Tibial nerve (tissue), 4 donors: ENCODE results near the gene ZNF335. TPM values are rescaled to one million over a fixed set of nuclear protein-coding genes. Genes with fewer than 3 reads are reported as not detected.

ENCODE experiments used
- DNase-seq, 2 donors: peaks; one replicate each; pipeline ENCODE4 v3.0.0-alpha.2; 2019; ENCODE audit warnings: low spot score in 2 of 2
- H3K27ac ChIP-seq, 4 donors: fragments of 200-600 bp; sonication (generic) in 3 of 4; one replicate each; pipeline ENCODE4 v1.5.1; 2017 to 2019; ENCODE audit warnings: mild to moderate bottlenecking in 1 of 4
- H3K27me3 ChIP-seq, 2 donors: fragments of 200-600 bp; sonication (generic) in 1 of 2; one replicate each; pipeline versions ENCODE4 v1.5.1 to v1.6.0; 2017 to 2019
- H3K36me3 ChIP-seq, 3 donors: fragments of 200-600 bp; sonication (generic); one replicate each; pipeline ENCODE4 v1.5.1; 2018 to 2019
- H3K4me1 ChIP-seq, 4 donors: fragments of 200-600 bp; sonication (generic) in 3 of 4; one replicate each; pipeline ENCODE4 v1.5.1; 2017 to 2019
- H3K4me3 ChIP-seq, 4 donors: fragments of 200-600 bp; sonication (generic) in 3 of 4; one replicate each; pipeline ENCODE4 v1.5.1; 2017 to 2019; ENCODE audit warnings: mild to moderate bottlenecking in 1 of 4, moderate library complexity in 1 of 4
- H3K9me3 ChIP-seq, 4 donors: fragments of 200-600 bp; sonication (generic) in 3 of 4; one replicate each; pipeline ENCODE4 v1.5.1; 2017 to 2019
- CTCF ChIP-seq, 5 experiments: fragments of 200-600 bp in 3 of 5; fragments of 450-650 bp in 2 of 5; sonication (generic) in 3 of 5; IDR thresholded peaks; one replicate each; pipeline ENCODE4 v1.5.1; 2016 to 2019; ENCODE audit warnings: antibody characterized with exemption in 5 of 5, mild to moderate bottlenecking in 3 of 5, moderate library complexity in 2 of 5
- EP300 ChIP-seq, 2 donors: sonication (generic); formaldehyde crosslinking; IDR thresholded peaks; one replicate each; pipeline ENCODE4 v1.6.1; 2017; ENCODE audit warnings: antibody characterized with exemption in 2 of 2, mild to moderate bottlenecking in 1 of 2
- POLR2A ChIP-seq, 2 donors: fragments of 450-650 bp; IDR thresholded peaks; one replicate each; pipeline ENCODE4 v1.6.1; 2017; ENCODE audit warnings: antibody characterized with exemption in 2 of 2, mild to moderate bottlenecking in 2 of 2, moderate library complexity in 2 of 2
- WGBS, 2 donors: methylation state at CpG; one replicate each; pipeline ENCODE4 v1.1.5; 2018; 5-methylcytosine and 5-hydroxymethylcytosine counted together
- total RNA-seq, 4 donors: library from RNA; depleted of rRNA; stranded (reverse); fragments of >200 nt; gene quantifications; one replicate each; pipeline ENCODE4 v1.1.0, GENCODE V29; 2016

Gene ZNF335
- total RNA-seq, 4 donors from 2014 or later = 24.3 to 42.3 (median 28.6) TPM

GRCh38 chr20:45971425-45971674, 653 bp downstream of the ZNF335 start:
- peaks cover 0 to 38% (median 14%) of the 10 kb centered on the region in 4 donors for H3K4me1 ChIP-seq
- H3K9me3 ChIP-seq = no peaks in the 10 kb centered on the region
- H3K36me3 ChIP-seq = peaks cover 0 to 31% (median 12%) of the 10 kb centered on the region in 3 donors
- H3K4me3 ChIP-seq = peak overlapping the region; percentile 64 to 86 (median 84)
- no peaks in the 10 kb centered on the region for H3K27me3 ChIP-seq
- H3K27ac ChIP-seq = peak overlapping the region; percentile 99 to 100 (median 99)
- no peak for TF ChIP-seq CTCF (IDR thresholded peaks at IDR 0.05)
- peak in 1 of 2 donors; percentile 6 for TF ChIP-seq EP300 (IDR thresholded peaks at IDR 0.05)
- no peak for DNase-seq
- WGBS, 2 donors = 3 to 5% methylated on average over 11 to 12 of the region's 14 CpGs

- Histone ChIP-seq H3K9me3 (no peaks in the 10 kb centered on the region), H3K4me1 (peaks cover 0 to 38% (median 14%) of the 10 kb centered on the region in 4 donors), H3K27me3 (no peaks in the 10 kb centered on the region), H3K27ac (peak overlapping the region; percentile 99 to 100 (median 99)), H3K36me3 (peaks cover 0 to 35% (median 12%) of the 10 kb centered on the region in 3 donors), H3K4me3 (peak overlapping the region; percentile 64 to 86 (median 84))
- TF ChIP-seq EP300 (IDR thresholded peaks at IDR 0.05) (no peak), CTCF (IDR thresholded peaks at IDR 0.05) (no peak), POLR2A (IDR thresholded peaks at IDR 0.05) (no peak)
- WGBS, 2 donors = 15 to 28% methylated on average over 17 to 23 of the region's 34 CpGs
- peak in 1 of 2 donors; percentile 43 for DNase-seq
Observed at GRCh38 chr20:45970646-45971424, 1.2 kb downstream of the ZNF335 start.

- WGBS, 2 donors = 30 to 41% methylated on average over 6 of the region's 6 CpGs
Observed at GRCh38 chr20:45969712-45970634, 2.0 kb downstream of the ZNF335 start.

GRCh38 chr20:45968801-45969711, 2.9 kb downstream of the ZNF335 start:
- Histone ChIP-seq H3K27ac (peak overlapping the region in 2 of 4 donors; percentile 99 to 100), H3K36me3 (peaks cover 0 to 53% (median 14%) of the 10 kb centered on the region in 3 donors), H3K4me3 (no peak overlapping the region), H3K4me1 (peaks cover 0 to 38% (median 14%) of the 10 kb centered on the region in 4 donors), H3K9me3 (no peaks in the 10 kb centered on the region), H3K27me3 (no peaks in the 10 kb centered on the region)
- DNase-seq = no peak
- TF ChIP-seq CTCF (IDR thresholded peaks at IDR 0.05) (no peak), EP300 (IDR thresholded peaks at IDR 0.05) (no peak), POLR2A (IDR thresholded peaks at IDR 0.05) (no peak)
- WGBS, 2 donors = 72 to 73% methylated on average over 14 of the region's 14 CpGs

More at GRCh38 chr20:45969712-45970634, 2.0 kb downstream of the ZNF335 start:
- no peak for DNase-seq
- Histone ChIP-seq H3K36me3 (peaks cover 0 to 44% (median 12%) of the 10 kb centered on the region in 3 donors), H3K27ac (peak overlapping the region in 3 of 4 donors; percentile 99 to 100 (median 99)), H3K4me1 (peaks cover 0 to 38% (median 14%) of the 10 kb centered on the region in 4 donors), H3K9me3 (no peaks in the 10 kb centered on the region), H3K4me3 (peak overlapping the region in 1 of 4 donors; percentile 83), H3K27me3 (no peaks in the 10 kb centered on the region)
- TF ChIP-seq POLR2A (IDR thresholded peaks at IDR 0.05) (no peak), CTCF (IDR thresholded peaks at IDR 0.05) (peak; percentile 42 to 50 (median 48))
